Endothelial cell of umbilical vein (primary cell): ENCODE results near the gene THBS4. TPM values are rescaled to one million over a fixed set of nuclear protein-coding genes. Genes with fewer than 3 reads are reported as not detected.

Experiments used
- BruUV-seq: library from RNA; stranded (reverse); fragments of 400-500 nt; replicated peaks from 2 replicates; lab custom pipeline; 2021; lab: Mats Ljungman, UMichigan
- CTCF ChIA-PET: fragments of 300-600, 350-600 bp; sonication (Branson Sonifier 250); formaldehyde crosslinking; loops from one replicate; lab custom pipeline; 2021; ENCODE audit warnings: antibody characterized with exemption, inconsistent platforms; lab: Charles Lee
- POLR2A ChIA-PET: fragments of 300-600, 350-600 bp; sonication (Branson Sonifier 250); formaldehyde crosslinking; loops from one replicate; lab custom pipeline; 2021; ENCODE audit warnings: antibody characterized with exemption, inconsistent platforms; lab: Charles Lee
- DNase-seq: peaks from one replicate; pipeline ENCODE4 v3.0.0-alpha.2; 2011; ENCODE audit warnings: low read depth, low spot score
- FAIRE-seq: peaks from 2 replicates; lab custom pipeline; 2011; peaks lifted over from hg19 to GRCh38; lab: Jason Lieb, UNC
- H2AFZ ChIP-seq: 2 replicates; pipeline ENCODE4 v1.6.0; 2012; ENCODE audit warnings: low read depth, low read length, control low read depth, inconsistent platforms
- H3K27ac ChIP-seq: 2 replicates; pipeline ENCODE4 v1.5.1; 2011; ENCODE audit warnings: low read depth, mild to moderate bottlenecking, control low read depth, low read length, moderate library complexity; ENCODE audit not compliant: insufficient read depth
- H3K27me3 ChIP-seq, 2 experiments: 2 replicates each; pipeline versions ENCODE4 v1.6.0 to v1.6.1; 2011; ENCODE audit warnings: low read length in 2 of 2, mixed read lengths in 1 of 2; ENCODE audit not compliant: control insufficient read depth in 2 of 2, insufficient read depth in 2 of 2
- H3K36me3 ChIP-seq, 2 experiments: 2 replicates in 1 of 2; 3 replicates in 1 of 2; pipeline ENCODE4 v1.5.1; 2011; ENCODE audit warnings: low read length in 2 of 2, mild to moderate bottlenecking in 1 of 2, moderate library complexity in 1 of 2; ENCODE audit not compliant: control insufficient read depth in 2 of 2, insufficient read depth in 2 of 2; ENCODE audit errors: extremely low read depth in 1 of 2
- H3K4me1 ChIP-seq: 3 replicates; pipeline ENCODE4 v1.5.1; 2011; ENCODE audit warnings: mild to moderate bottlenecking, low read length; ENCODE audit not compliant: control insufficient read depth, insufficient read depth; ENCODE audit errors: extremely low read depth
- H3K4me2 ChIP-seq: 2 replicates; pipeline ENCODE4 v1.6.1; 2011; ENCODE audit warnings: low read length, control low read depth, mixed read lengths; ENCODE audit not compliant: insufficient read depth
- H3K4me3 ChIP-seq, 3 experiments: fragments of 200-600 bp in 1 of 3; sonication (generic), shearing (Covaris generic) in 1 of 3; replicated peaks in 1 of 3; 2 replicates each; pipeline ENCODE4 v1.5.1; 2011 to 2016; ENCODE audit warnings: control low read depth in 3 of 3, low read length in 3 of 3, mild to moderate bottlenecking in 2 of 3, inconsistent platforms in 1 of 3, low read depth in 1 of 3, moderate library complexity in 1 of 3; ENCODE audit not compliant: insufficient read depth in 1 of 3
- H3K79me2 ChIP-seq: 2 replicates; pipeline ENCODE4 v1.6.0; 2012; ENCODE audit warnings: low read length, inconsistent platforms; ENCODE audit not compliant: control insufficient read depth, insufficient read depth
- H3K9ac ChIP-seq: replicated peaks from 2 replicates; pipeline ENCODE3; 2011; ENCODE audit warnings: low read length, control low read depth; ENCODE audit not compliant: insufficient read depth; ENCODE audit errors: extremely low read depth
- H3K9me1 ChIP-seq: replicated peaks from 3 replicates; pipeline ENCODE4 v1.6.0; 2011; ENCODE audit warnings: mild to moderate bottlenecking, low read length; ENCODE audit not compliant: control insufficient read depth, insufficient read depth; ENCODE audit errors: extremely low read depth
- H3K9me3 ChIP-seq: replicated peaks from 2 replicates; pipeline ENCODE4 v1.5.1; 2012; ENCODE audit warnings: low read length, inconsistent platforms; ENCODE audit not compliant: control insufficient read depth, insufficient read depth
- H4K20me1 ChIP-seq: replicated peaks from 2 replicates; pipeline ENCODE3; 2011; ENCODE audit warnings: mild to moderate bottlenecking, low read length; ENCODE audit not compliant: control insufficient read depth, insufficient read depth; ENCODE audit errors: extremely low read depth
- CTCF ChIP-seq, 2 donors: IDR thresholded peaks; 1 replicate in 1 of 2; 2 replicates in 1 of 2; pipeline ENCODE4 v1.5.1; 2011; ENCODE audit warnings: low read length in 2 of 2, mild to moderate bottlenecking in 2 of 2, moderate library complexity in 2 of 2, control low read depth in 1 of 2, inconsistent platforms in 1 of 2, low read depth in 1 of 2; ENCODE audit not compliant: insufficient read depth in 1 of 2; ENCODE audit errors: extremely low read depth in 1 of 2
- EZH2 ChIP-seq: IDR thresholded peaks from 2 replicates; pipeline ENCODE4 v1.6.1; 2012; ENCODE audit warnings: borderline replicate concordance, low read depth, mild to moderate bottlenecking, moderate library complexity, low read length, inconsistent platforms; ENCODE audit not compliant: severe bottlenecking
- FOS ChIP-seq: IDR thresholded peaks from 2 replicates; pipeline ENCODE4 v1.6.1; 2011; ENCODE audit warnings: mild to moderate bottlenecking, low read length, moderate library complexity, borderline replicate concordance; ENCODE audit not compliant: insufficient read depth
- GATA2 ChIP-seq: IDR thresholded peaks from 2 replicates; pipeline ENCODE4 v1.7.0; 2011; ENCODE audit warnings: low read depth, mild to moderate bottlenecking, moderate library complexity, mixed read lengths, low read length; ENCODE audit not compliant: insufficient read length, insufficient read depth
- JUN ChIP-seq: IDR thresholded peaks from 2 replicates; pipeline ENCODE4 v1.6.1; 2011; ENCODE audit warnings: borderline replicate concordance, low read depth; ENCODE audit not compliant: insufficient read length, insufficient read depth
- MYC ChIP-seq: IDR thresholded peaks from one replicate; pipeline ENCODE4 v1.6.1; 2011; ENCODE audit warnings: mild to moderate bottlenecking, low read depth, low read length
- POLR2A ChIP-seq: IDR thresholded peaks from 2 replicates; pipeline ENCODE4 v1.6.1; 2012; ENCODE audit warnings: low read depth, mild to moderate bottlenecking, control low read depth, low read length
- POLR2AphosphoS5 ChIP-seq: IDR thresholded peaks from 2 replicates; pipeline ENCODE4 v1.6.1; 2012; ENCODE audit warnings: low read depth, mild to moderate bottlenecking, control low read depth, low read length, moderate library complexity; ENCODE audit not compliant: insufficient read depth
- dilution Hi-C: fragments of 300-500 bp; cut with MboI; formaldehyde crosslinking; loops from one replicate; pipeline ENCODE4 v1.15.0; 2019; ENCODE audit warnings: low sequenced_read_pairs; ENCODE audit not compliant: extremely low pct_ligation_motif_present
- intact Hi-C: fragments of 100-400 bp; cut with micrococcal nuclease; formaldehyde crosslinking; loops from one replicate; pipeline ENCODE4 v1.10.0; 2022
- polyA plus RNA-seq, 4 experiments: library from polyadenylated mRNA; depleted of rRNA in 3 of 4; stranded (reverse) in 3 of 4; unstranded in 1 of 4; fragments of >200 nt; gene quantifications; 2 replicates each; pipeline versions ENCODE4 v1.2.1 to v1.2.3, GENCODE V29; 2011 to 2012; ENCODE audit warnings: missing spikeins in 1 of 4
- total RNA-seq: library from RNA; stranded (reverse); gene quantifications from 2 replicates; pipeline ENCODE4 v1.2.3, GENCODE V29; 2021
- TF ChIP-seq, protein P1 (sequence below): IDR thresholded peaks from 2 replicates; pipeline ENCODE4 v1.6.1; 2011; ENCODE audit not compliant: insufficient read depth, insufficient read length

THBS4 gene
- total and polyA plus RNA-seq, 2 donors (not counting 3 experiments of a cell fraction or from before 2014, with no cell fraction given): not detected

GRCh38 chr5:80059354-80059980, 24.3 kb downstream of the THBS4 start:
- no peaks in the 10 kb centered on the region for H3K79me2 ChIP-seq
- H3K9me1 ChIP-seq: no peaks in the 10 kb centered on the region
- no peak for DNase-seq
- H3K27me3 ChIP-seq: peaks cover 1 to 3% of the 10 kb centered on the region in 2 experiments
- FAIRE-seq: no peak
- intact Hi-C loops (no loop called here), dilution Hi-C loops (no loop called here)
- H3K4me2 ChIP-seq: no peak overlapping the region
- CTCF ChIA-PET: interaction anchor here (0.6 to 1.8 kb wide), 2 partner anchors 14 to 24 kb away, joined by 3 to 7 read pairs; no protein-coding TSS in a partner anchor
- no peaks in the 10 kb centered on the region for H4K20me1 ChIP-seq
- H3K4me1 ChIP-seq: no peaks in the 10 kb centered on the region
- no peak overlapping the region for H3K4me3 ChIP-seq
- POLR2A ChIA-PET: no interaction called here
- no peak overlapping the region for H3K9ac ChIP-seq
- no peak overlapping the region for H2AFZ ChIP-seq
- TF ChIP-seq MYC (no peak), GATA2 (no peak), JUN (no peak), EZH2 (no peak), FOS (no peak), CTCF (IDR thresholded peaks at IDR 0.05; ENCODE audit: extremely low read depth in 1 of 2, insufficient read depth in 1 of 2, low read depth in 1 of 2, low read length in 2 of 2) (no peak), POLR2A (no peak), POLR2AphosphoS5 (no peak)
- TF ChIP-seq, protein P1, sequence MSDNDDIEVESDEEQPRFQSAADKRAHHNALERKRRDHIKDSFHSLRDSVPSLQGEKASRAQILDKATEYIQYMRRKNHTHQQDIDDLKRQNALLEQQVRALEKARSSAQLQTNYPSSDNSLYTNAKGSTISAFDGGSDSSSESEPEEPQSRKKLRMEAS: no peak
- H3K36me3 ChIP-seq: no peaks in the 10 kb centered on the region
- no peaks in the 10 kb centered on the region for H3K9me3 ChIP-seq
- no peak overlapping the region for H3K27ac ChIP-seq
- BruUV-seq: no TSS peak
